ENCODE data around the gene S100A16.
"Not testable (repeated sequence)": the region's sequence is repeated elsewhere in the genome, so short reads cannot be mapped to it uniquely, and the experiment has no call there.

S100A16 gene

DNA sequence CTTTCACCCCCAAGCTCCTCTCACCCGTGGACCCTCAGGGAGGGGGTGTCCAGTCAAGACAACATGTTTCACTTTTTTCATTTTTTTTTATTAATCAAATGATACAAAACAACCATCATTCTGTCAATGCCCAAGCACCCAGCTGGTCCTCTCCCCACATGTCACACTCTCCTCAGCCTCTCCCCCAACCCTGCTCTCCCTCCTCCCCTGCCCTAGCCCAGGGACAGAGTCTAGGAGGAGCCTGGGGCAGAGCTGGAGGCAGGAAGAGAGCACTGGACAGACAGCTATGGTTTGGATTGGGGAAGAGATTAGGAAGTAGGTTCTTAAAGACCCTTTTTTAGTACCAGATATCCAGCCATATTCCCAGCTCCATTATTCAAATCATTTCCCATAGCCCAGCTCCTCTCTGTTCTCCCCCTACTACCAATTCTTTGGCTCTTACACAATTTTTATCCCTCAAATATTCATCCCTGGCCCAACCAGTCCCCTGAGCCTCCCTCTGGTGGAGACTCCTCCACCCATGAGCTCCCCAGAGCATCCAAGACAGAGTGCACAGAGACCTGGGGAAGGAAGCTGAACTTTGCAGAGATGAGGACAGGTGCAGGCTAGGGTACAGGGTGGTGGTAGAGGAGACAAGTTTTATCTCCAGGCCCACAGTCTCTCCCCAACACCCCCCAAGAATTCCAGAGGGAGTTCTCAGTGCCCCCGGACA lies 1.4 kb upstream of the S100A16 start:
- no peak for DNase-seq

DNA sequence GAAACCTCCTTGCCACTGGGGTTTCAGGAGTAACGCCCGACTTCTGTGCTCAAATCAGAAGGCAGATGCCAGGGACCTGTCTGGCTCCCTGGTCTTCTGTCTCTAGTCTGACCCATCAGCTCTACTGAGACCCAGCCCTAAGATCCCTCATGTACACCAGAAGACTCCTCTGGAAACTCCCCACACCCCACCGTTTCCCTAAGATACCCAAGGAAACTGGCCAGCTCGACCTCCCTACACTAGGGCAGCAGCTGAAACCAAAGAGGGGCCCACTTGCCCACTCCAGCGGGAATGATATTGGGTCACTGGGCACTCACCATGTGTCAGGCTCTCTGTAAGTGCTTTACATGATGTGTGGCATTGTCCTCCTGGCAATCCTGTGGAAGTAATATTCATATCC lies 469 bp upstream of the S100A16 start:
- DNase-seq = no peak

DNA sequence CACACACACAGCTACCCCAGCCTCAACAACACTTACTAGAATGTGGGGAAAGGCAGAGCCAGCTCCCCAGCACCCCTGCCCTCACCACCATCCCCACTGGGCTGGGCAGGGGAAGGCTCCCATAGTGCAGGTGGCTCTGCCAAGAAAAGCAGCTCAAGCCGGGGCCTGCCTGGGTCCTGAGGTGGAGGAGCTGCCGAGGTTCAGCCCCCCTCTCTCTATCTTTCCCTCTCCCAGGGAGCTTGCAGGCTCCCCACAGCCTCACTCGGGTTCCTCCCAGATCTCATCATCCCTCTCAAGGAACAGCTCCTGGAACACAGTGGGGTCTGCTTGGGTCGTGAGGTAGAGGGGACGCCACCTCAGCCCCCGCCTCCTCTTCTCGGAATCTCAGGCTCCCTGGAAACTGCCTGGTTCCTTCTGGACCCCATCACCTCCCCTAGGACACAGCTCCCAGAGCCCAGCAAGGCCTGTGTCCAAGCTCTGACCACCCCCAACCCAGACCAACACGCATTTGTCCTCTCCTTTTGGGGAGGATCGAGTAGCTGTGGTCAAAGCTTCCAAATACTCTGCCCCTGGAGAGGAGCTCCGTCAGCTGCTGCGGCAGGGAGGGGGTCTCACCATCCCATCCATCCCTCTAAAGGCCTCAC lies 704 bp downstream of the S100A16 start:
- DNase-seq = peak; percentile 38

DNA sequence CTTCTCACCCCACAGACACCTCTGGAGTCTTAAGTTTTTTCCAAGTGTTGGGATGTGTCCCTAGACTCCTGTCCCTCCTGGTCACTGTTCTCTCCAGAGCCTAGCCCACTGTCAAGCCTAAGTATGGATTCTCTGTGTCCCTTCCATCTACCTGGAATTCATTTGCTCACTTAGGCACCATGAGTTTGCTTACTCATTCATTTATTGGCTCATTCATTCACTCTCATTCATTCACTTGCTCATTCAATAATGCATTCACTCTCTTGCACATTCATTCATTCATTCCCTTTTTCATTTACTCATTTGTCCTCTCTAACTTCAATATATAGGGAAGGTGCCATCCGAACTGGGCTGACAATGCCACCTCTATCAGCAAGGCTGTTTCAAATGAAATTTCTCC lies 1.6 kb downstream of the S100A16 start:
- DNase-seq = no peak

DNA sequence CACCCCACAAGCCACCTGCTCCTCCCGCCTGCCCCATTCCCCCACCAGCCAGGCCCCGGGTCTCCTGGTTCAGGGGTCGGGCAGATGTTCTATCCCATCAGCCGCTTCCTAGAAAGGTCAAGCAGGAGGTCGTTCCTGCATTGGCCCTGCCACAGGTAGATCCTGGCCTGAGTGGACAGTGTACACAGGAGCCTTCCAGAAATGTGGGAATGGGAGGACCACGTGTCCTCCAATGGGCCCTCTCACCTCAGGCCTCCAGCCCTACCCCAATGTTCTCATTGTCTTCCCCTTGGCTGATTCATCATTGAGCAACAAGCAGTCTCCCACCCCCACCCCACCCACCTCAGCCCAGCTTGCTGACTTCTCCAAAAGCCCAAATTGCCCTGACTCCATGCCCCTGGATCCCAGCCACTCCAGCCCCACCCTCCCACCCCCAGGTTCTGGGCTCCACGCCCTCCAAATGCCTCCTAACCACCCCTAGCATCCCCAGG lies 2.1 kb downstream of the S100A16 start:
- DNase-seq = no peak

DNA sequence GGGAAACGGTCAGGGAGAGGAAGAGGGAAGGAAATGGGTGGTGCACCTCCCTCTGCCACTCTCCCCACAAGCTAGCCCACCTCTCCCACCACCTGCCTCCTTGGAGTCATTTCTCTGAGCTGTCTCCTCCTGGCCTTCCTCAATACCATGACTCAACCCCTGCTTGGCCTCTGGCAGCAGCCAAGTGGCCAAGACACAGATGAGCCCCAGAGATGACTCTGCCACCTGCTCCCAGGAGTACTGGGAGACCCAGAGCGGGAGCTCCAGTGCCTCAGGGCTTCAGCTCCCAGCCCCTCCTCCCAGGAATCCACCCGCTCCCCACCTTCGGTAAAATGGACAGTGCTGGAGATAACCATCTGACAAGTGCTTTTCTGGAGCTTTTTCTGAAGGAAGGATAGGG lies 2.6 kb downstream of the S100A16 start:
- DNase-seq = no peak

DNA sequence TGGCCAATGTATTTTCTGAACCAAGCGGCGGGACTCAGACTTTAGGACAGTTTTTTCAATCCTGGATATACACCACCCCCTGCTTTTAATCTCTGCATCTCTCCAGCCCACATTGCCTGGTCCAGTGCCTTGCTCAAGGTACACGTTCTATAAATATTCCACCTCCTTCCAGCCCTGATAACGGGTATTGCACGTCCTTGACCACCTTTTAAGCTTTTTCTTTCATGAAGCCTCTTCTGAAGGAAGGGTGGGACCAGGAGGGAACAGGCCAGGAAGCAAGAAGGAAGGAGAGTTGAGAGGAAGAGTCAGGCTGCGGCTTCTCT lies 3.4 kb downstream of the S100A16 start:
- no peak for DNase-seq

DNA sequence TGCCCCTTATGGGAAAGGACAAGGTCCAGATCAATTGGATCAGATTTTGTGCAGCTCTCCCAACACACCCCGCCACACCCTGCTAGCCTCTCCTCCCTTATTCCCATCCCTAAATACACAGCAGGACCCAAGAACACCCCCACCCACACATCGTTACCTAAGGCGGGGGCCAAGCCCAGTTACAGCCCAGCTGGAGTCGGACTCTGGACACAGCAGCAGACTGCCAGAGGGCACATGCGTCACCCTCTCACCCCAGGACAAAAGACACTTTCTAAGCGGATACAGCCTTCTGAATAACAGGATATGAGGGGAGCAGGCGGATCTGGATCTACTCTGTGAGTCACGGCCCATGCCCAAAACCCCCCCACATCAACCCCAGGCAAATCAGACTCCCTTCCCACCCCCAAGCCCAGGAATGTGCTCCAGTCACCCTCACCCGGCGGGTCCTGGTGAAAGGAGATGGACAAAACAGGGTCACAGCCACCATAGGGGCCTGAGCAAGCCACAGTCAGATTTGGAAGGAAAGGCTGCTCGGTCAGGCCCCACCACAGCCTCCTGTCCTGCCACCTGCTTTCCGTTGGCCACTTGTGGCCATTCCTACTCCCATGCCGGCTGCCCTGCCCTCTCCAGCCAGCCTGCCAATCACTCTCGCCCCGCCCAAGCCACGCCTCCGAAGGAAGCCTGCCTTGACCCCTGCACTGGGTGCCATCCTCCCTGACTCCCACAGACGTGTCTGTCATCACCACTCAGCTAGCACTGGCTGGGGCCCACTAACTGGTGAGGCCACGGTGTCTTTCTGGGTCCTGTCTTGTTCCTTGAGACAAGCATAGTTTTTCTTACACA lies 4.0 kb downstream of the S100A16 start:
- DNase-seq = peak; percentile 94

DNA sequence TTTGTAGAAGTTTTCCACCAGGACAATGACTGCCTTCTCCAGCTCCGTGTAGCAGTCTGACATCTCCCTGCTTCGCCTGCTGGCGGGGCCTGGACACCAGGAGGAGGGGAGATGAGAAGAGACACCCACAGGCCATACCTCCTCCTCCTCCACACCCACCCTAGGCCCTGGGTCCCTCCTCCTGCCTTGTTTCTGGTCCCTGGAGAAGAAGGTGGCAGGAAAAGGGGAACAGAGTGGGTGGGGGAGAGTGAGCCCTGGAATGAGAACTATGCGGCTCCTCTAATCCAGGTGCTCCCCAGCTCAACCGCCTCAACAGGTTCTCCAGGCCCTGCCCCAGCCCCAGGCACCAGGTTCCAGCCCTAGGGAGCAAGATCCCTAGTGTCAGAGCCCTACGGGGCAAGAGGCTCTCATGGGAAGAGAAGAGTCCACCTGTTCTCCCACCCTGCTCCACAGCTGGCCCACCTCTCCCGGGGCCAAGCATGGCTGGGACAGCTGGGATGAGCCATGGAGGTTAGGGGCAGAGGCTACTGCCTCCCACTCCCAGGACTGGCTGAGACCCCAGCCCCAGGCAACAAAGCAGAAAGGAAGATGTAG lies 4.8 kb downstream of the S100A16 start:
- peak; percentile 30 for DNase-seq

DNA sequence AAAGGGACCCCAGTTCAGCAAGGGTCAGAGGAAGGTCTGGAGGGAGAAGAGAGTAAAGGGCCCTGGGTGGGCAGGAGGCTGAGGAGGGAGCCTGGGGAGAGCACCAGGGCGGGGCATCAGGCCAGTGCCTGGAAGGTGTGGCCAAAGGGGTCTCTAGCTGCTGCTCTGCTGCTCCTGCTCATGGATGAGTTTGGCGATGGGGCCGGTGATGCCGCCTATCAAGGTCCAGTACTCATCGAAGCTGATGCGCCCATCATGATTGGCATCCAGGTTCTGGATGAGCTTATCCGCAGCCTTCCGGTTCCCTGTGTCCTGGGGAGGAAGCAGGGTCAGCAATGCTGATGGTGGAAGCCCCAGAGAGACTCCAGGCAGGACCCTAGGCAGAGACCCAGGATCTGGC lies 5.6 kb downstream of the S100A16 start:
- no peak for DNase-seq

DNA sequence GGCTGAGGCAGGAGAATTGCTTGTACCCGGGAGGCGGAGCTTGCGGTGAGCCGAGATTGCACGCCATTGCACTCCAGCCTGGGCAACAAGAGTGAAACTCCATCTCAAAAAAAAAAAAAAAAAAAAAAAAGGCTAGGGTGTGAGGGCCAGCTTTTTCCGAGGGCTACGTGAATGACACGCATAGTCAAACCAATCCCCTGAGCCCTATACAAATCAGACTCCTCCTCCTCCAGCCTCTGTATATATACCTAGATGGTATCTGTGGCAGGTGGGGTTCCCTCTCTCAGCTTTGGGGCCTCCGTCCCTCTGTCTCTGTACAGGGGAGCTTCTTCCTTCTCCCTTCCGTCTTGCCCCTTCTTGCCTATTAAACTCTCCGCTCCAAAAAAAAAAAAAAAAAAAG lies 6.7 kb downstream of the S100A16 start:
- no peak for DNase-seq

DNA sequence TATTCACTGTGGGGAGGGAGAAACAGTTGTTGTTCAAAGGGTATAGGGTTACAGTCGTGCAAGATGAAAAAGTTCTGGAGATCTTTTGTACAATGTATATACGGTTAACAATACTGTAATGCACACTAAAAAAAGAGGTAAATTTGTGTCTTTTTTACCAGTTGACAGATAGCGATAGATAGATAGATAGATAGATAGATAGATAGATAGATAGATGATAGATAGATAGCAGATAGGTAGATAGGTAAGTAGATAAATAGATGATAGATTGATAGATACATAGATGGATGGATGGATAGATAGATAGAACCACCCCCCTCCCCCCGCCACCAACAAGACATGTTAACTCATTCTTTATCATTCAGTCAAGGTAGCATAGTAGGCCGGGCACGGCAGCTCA lies 10.2 kb downstream of the S100A16 start:
- no peak for DNase-seq

DNA sequence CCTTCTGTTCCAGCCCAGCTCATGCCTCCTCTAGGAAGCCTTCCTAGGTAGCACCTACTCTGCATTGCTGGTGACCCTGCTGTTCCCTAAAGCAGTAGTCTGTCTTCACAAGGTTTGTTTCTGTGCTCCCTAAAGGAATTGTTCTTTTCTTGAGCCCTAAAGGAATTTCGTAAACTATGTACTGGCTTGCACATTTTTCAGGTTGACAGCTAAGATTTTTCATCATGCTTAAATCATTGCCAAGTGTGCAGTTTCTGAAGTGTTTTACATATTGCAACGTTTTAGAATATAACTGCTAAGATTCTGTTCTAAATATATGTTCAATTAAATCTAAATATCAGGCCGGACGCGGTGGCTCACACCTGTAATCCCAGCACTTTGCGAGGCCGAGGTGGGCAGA lies 13.1 kb downstream of the S100A16 start:
- DNase-seq = no peak

DNA sequence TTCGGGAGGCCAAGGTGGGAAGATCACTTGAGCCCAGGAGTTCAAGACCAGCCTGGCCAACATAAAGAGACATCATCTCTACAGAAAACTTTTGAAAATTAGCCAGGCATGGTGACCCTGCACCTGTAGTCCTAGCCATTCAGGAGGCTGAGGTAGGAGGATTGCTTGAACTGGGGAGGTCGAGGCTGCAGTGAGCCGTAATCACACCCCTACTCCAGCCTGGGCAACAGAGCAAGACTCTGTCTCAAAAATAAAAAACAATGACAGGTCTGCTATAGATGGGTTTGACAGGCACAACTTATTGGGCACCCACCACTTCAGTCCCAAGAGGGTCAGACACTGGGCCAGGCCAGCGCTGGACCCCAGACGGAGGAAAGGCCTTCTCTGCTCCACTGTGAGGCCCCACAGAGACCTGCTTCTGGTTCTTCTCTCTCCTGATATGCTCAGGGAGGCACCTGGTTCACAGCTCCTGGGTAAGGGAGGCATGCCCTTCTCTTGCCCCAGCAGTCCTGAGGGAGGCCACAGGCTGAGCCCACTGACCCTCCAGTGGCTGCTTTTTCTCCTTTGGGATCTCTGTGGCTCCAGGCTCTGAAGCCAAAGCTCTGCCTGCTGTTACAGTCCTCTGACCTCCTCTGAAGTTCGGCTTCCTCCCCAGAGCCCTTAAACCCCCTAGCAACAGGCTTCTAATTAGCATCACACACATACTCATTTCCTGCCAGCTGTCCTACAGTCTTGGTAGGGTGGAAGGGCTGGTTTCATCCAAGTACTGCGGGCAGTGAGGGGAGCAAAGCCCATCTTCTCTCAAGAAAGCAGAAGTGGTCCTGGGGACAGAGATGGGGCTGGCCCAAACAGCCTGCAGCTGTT lies 14.4 kb downstream of the S100A16 start:
- DNase-seq = no peak

DNA sequence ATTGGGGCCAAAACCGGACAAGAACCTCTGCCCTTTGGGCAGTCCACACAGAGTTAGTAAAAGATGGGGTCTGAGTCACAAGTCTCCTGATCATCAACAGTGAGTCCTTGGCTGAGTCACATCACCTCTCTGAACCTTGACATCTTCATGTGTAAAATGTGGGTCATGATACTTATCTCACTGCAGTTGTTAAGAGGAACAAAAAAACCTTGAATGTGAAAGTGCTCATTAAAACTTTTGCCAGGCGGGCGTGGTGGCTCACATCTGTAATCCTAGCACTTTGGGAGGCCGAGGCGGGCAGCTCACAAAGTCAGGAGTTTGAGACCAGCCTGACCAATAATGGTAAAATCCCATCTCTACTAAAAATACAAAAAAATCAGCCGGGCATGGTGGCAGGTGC lies 15.7 kb downstream of the S100A16 start:
- DNase-seq = peak; percentile 20

DNA sequence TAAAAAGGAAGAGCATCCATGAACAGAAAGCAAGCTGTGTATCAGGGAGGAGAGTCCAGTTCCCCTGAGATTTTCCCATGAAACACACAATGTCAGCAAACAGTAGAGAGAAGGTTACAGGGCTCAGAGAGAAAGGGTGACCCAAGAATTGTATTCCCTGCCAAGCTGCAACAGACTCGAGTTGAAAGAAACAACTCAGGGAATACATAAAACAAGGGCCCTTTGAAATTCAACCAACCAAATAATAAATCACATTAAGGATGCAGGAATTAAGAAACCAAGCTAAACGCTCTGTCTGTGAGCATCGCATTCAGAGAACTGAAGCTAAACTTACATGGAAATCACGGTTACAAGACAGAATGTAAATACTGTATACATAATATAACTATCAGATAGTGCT lies 20.2 kb downstream of the S100A16 start:
- DNase-seq = no peak

DNA sequence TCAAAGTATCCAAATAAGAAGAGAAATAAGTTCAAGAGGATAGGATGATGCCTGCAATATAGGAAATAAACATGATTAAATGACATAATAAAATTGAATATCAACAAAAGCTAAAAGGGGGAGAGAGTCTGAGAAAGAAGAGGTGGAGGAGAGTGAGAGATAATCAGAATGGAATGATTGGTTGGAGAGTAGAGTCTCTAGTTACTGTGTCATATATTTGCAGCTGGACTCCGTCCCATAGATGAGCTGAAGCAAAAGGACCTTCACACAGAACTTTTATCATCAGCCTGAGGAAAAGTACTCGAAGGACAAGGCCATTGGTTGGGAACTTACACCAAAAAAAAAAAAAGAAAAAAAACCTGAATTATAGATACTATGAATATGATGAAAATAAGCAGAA lies 24.5 kb downstream of the S100A16 start:
- DNase-seq = no peak

DNA sequence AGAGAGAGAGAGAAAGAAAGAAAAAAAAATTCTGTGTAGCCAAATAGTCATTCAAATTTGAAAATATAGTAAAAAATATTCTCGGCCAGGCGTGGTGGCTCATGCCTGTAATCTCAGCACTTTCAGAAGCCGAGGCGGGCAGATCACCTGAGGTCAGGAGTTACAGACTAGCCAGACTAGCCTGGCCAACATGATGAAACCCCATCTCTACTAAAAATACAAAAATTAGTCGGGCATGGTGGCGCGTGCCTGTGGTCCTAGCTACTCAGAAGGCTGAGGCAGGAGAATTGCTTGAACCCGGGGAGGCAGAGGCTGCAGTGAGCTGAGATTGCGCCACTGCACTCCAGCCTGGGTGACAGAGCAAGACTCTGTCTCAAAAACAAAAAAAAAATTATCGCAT lies 24.9 kb downstream of the S100A16 start:
- not testable (repeated sequence) for DNase-seq

DNA sequence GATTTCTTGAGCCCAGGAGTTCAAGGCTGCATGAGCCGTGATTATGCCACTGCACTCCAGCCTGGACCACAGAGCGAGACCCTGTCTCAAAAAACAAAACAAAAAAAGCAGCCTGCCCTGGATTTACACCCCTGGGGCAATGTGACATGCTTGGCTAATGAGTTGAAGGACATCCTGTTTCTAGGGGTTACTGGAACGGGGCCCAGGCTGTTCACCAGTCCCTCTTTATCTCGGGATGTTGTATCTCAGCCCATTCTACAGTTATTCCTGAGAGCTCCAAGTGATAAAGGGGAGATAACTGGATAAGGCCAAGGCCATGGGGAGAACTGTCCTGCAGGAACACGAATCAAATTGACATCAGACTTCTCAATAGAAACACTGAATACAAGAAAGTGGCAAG lies 25.6 kb downstream of the S100A16 start:
- no peak for DNase-seq

DNA sequence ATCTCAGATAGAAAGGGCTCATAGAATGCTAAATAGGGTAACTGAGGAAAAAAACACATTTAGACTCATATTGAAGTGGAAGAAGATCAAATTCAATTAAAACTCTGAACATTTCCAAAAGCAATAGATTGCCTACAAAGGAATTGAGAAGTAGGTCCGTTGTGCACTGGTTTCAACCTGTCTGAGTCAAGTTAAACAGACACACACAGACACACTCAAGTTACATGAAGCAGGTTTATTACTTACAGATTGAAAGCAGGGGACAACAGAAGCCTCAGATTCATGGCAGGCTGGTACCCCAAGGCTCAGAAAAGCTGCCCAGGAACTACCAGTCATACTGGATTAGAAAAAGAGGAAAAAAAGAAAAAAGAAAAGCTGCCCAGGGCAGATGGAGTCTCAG lies 26.6 kb downstream of the S100A16 start:
- DNase-seq = no peak

DNA sequence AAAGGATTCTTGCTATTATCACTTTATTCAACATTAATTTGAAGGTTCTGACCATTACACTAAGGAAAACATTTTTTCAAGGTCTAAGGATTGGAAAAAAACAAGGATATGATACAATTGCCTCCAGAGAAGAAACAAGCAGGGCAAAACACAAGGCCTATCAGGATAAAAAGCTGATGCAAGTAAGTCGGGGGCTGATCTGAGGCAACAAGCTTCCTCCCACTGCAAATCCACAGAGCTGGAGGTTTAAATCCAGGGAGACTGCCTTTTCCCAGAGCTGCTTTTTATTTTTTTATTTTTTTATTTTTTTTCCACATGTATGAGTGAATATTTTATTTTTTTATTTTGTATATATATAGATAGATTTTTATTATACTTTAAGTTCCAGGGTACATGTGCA lies 27.9 kb downstream of the S100A16 start:
- DNase-seq = no peak

DNA sequence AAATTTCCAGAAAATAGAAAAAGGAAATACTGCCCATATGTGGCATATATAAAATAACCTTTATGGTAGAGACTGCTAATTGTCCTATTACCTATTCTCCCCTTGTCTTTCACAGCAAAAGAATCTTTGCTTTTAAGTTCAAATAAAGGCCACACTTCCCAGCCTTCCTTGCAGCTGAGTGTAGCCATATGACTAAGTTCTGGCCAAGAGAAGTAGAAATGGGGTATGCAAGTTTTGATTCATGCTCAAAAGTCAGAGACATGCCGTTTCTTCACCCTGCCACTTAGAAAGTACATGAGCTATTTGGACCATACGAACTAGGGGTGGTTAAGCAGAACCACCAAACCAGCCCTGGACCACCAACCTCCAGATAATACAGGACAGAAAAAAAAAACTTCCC lies 29.0 kb downstream of the S100A16 start:
- DNase-seq = no peak

DNA sequence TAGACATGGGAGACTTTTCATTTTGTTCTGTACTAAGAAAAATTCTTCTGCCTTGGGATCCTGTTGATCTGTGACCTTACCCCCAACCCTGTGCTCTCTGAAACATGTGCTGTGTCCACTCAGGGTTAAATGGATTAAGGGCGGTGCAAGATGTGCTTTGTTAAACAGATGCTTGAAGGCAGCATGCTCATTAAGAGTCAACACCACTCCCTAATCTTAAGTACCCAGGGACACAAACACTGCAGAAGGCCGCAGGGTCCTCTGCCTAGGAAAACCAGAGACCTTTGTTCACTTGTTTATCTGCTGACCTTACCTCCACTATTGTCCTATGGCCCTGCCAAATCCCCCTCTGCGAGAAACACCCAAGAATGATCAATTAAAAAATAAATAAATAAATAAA lies 29.4 kb downstream of the S100A16 start:
- DNase-seq = not testable (repeated sequence)
